GM12878 (cell line): ENCODE measurements around the gene TPRN.

ENCODE experiments used
- BCL3 ChIP-seq: IDR thresholded peaks from 2 replicates; pipeline ENCODE4 v1.6.1; 2011; ENCODE audit warnings: borderline replicate concordance, low read depth, mild to moderate bottlenecking, moderate library complexity, low read length; ENCODE audit not compliant: insufficient read depth, poor library complexity, severe bottlenecking
- CBFB ChIP-seq: IDR thresholded peaks from 2 replicates; pipeline ENCODE4 v1.6.1; 2016; ENCODE audit warnings: antibody characterized with exemption, low read depth
- FOXM1 ChIP-seq: IDR thresholded peaks from 2 replicates; pipeline ENCODE4 v1.6.1; 2012; ENCODE audit warnings: low read depth, mild to moderate bottlenecking, inconsistent platforms, low read length, moderate library complexity
- REST ChIP-seq: IDR thresholded peaks from 2 replicates; pipeline ENCODE4 v1.6.1; 2012; ENCODE audit warnings: mild to moderate bottlenecking, low read depth, low read length
- TAF1 ChIP-seq: IDR thresholded peaks from 2 replicates; pipeline ENCODE4 v1.6.1; 2011; ENCODE audit warnings: mild to moderate bottlenecking, low read depth, low read length, borderline replicate concordance

- TF ChIP-seq REST (no peak), FOXM1 (no peak), BCL3 (no peak), CBFB (no peak), TAF1 (no peak)
Observed at GRCh38 chr9:137159105-137160053, 41.2 kb downstream of the TPRN start.
